WERI-Rb-1 (cell line): ENCODE measurements around the gene ZNF783.

ENCODE experiments used
- DNase-seq: peaks from one replicate; pipeline ENCODE4 v3.0.0-alpha.2; 2020
- H3K27ac ChIP-seq: fragments of 250-450 bp; sonication (Bioruptor Pico); 2 replicates; pipeline ENCODE4 v1.5.1; 2020; ENCODE audit warnings: mild to moderate bottlenecking, moderate library complexity
- H3K27me3 ChIP-seq: fragments of 250-450 bp; sonication (Bioruptor Pico); 2 replicates; pipeline ENCODE4 v1.5.1; 2021; ENCODE audit warnings: mild to moderate bottlenecking, low read depth, moderate library complexity; ENCODE audit not compliant: insufficient read depth, severe bottlenecking
- H3K36me3 ChIP-seq: fragments of 250-450 bp; sonication (Bioruptor Pico); 2 replicates; pipeline ENCODE4 v1.5.1; 2020; ENCODE audit warnings: mild to moderate bottlenecking, moderate library complexity
- H3K4me3 ChIP-seq: 2 replicates; pipeline ENCODE4 v1.5.1; 2011; ENCODE audit warnings: low read depth, mild to moderate bottlenecking, control low read depth, low read length
- H3K9me3 ChIP-seq: fragments of 250-450 bp; sonication (Bioruptor Pico); 2 replicates; pipeline ENCODE4 v1.5.1; 2021; ENCODE audit warnings: mild to moderate bottlenecking, moderate library complexity; ENCODE audit not compliant: severe bottlenecking
- CTCF ChIP-seq: IDR thresholded peaks from 2 replicates; pipeline ENCODE4 v1.5.1; 2011; ENCODE audit warnings: low read depth, mild to moderate bottlenecking, control low read depth, inconsistent platforms, low read length

ZNF783 gene

GRCh38 chr7:149277871-149278270 lies 15.9 kb downstream of the ZNF783 start:
- peaks cover 15% of the 10 kb centered on the region for H3K36me3 ChIP-seq
- no peak for DNase-seq
- H3K27me3 ChIP-seq = no peaks in the 10 kb centered on the region
- no peak overlapping the region for H3K27ac ChIP-seq
- TF ChIP-seq CTCF = no peak
- no peak overlapping the region for H3K4me3 ChIP-seq
- no peaks in the 10 kb centered on the region for H3K9me3 ChIP-seq

GRCh38 chr7:149278396-149278795 lies 16.4 kb downstream of the ZNF783 start:
- Histone ChIP-seq H3K9me3 (no peaks in the 10 kb centered on the region), H3K27ac (no peak overlapping the region), H3K27me3 (no peaks in the 10 kb centered on the region), H3K4me3 (no peak overlapping the region), H3K36me3 (peaks cover 12% of the 10 kb centered on the region)
- no peak for DNase-seq
- no peak for TF ChIP-seq CTCF

GRCh38 chr7:149279111-149279743 lies 17.2 kb downstream of the ZNF783 start:
- H3K27me3 ChIP-seq = no peaks in the 10 kb centered on the region
- no peak overlapping the region for H3K4me3 ChIP-seq
- no peak overlapping the region for H3K27ac ChIP-seq
- H3K9me3 ChIP-seq = no peaks in the 10 kb centered on the region
- TF ChIP-seq CTCF = no peak
- H3K36me3 ChIP-seq = peaks cover 10% of the 10 kb centered on the region
- DNase-seq = no peak

- Histone ChIP-seq H3K36me3 (peaks cover 6% of the 10 kb centered on the region), H3K9me3 (no peaks in the 10 kb centered on the region), H3K27me3 (no peaks in the 10 kb centered on the region), H3K4me3 (no peak overlapping the region), H3K27ac (no peak overlapping the region)
- DNase-seq = no peak
- TF ChIP-seq CTCF = no peak
Observed at GRCh38 chr7:149280151-149280550, 18.2 kb downstream of the ZNF783 start.

GRCh38 chr7:149280661-149281507 lies 18.9 kb downstream of the ZNF783 start:
- TF ChIP-seq CTCF = no peak
- Histone ChIP-seq H3K27ac (no peak overlapping the region), H3K9me3 (no peaks in the 10 kb centered on the region), H3K4me3 (no peak overlapping the region), H3K36me3 (peaks cover 6% of the 10 kb centered on the region), H3K27me3 (no peaks in the 10 kb centered on the region)
- no peak for DNase-seq
